CD14-positive monocyte (primary cell): ENCODE data around the gene RFX6. TPM values are rescaled to one million over a fixed set of nuclear protein-coding genes. Genes with fewer than 3 reads are reported as not detected.

Source experiments
- DNase-seq, 3 donors: peaks; one replicate each; pipeline ENCODE4 v3.0.0-alpha.2; 2011 to 2022
- H2AFZ ChIP-seq: 2 replicates; pipeline ENCODE4 v1.6.0; 2012; ENCODE audit warnings: mild to moderate bottlenecking, low read depth, low read length, inconsistent platforms; ENCODE audit not compliant: insufficient read depth, poor library complexity, severe bottlenecking
- H3K27ac ChIP-seq, 2 donors: 1 replicate in 1 of 2; 2 replicates in 1 of 2; pipeline ENCODE4 v1.5.1; 2012 to 2013; ENCODE audit warnings: low read length in 2 of 2, control low read depth in 1 of 2, inconsistent platforms in 1 of 2, low read depth in 1 of 2, mild to moderate bottlenecking in 1 of 2
- H3K27me3 ChIP-seq, 2 donors: one replicate each; pipeline versions ENCODE4 v1.6.0 to v1.6.1; 2011 to 2013; ENCODE audit warnings: low read length in 2 of 2; ENCODE audit not compliant: control insufficient read depth in 2 of 2, insufficient read depth in 2 of 2
- H3K36me3 ChIP-seq, 2 donors: replicated peaks in 1 of 2; 1 replicate in 1 of 2; 2 replicates in 1 of 2; pipeline versions ENCODE4 v1.5.1 to v1.6.1; 2012 to 2013; ENCODE audit warnings: low read length in 2 of 2, control low read depth in 1 of 2, inconsistent platforms in 1 of 2, mild to moderate bottlenecking in 1 of 2; ENCODE audit not compliant: insufficient read depth in 2 of 2, control insufficient read depth in 1 of 2
- H3K4me1 ChIP-seq, 2 donors: 1 replicate in 1 of 2; 2 replicates in 1 of 2; pipeline versions ENCODE4 v1.5.1 to v1.6.1; 2012 to 2013; ENCODE audit warnings: low read length in 2 of 2, control low read depth in 1 of 2, inconsistent platforms in 1 of 2, mild to moderate bottlenecking in 1 of 2, moderate library complexity in 1 of 2; ENCODE audit not compliant: insufficient read depth in 2 of 2, control insufficient read depth in 1 of 2
- H3K4me2 ChIP-seq: replicated peaks from 2 replicates; pipeline ENCODE3; 2012; ENCODE audit warnings: low read length, moderate library complexity, mild to moderate bottlenecking; ENCODE audit not compliant: poor library complexity, severe bottlenecking; ENCODE audit errors: extremely low read depth
- H3K4me3 ChIP-seq, 3 experiments: fragments of 200-600 bp in 1 of 3; sonication (generic) in 1 of 3; replicated peaks in 1 of 3; 1 replicate in 2 of 3; 2 replicates in 1 of 3; pipeline ENCODE4 v1.5.1; 2011 to 2013; ENCODE audit warnings: low read length in 3 of 3, mild to moderate bottlenecking in 3 of 3, control low read depth in 2 of 3, low read depth in 2 of 3, inconsistent platforms in 1 of 3, moderate library complexity in 1 of 3
- H3K79me2 ChIP-seq: 2 replicates; pipeline ENCODE4 v1.6.0; 2012; ENCODE audit warnings: mild to moderate bottlenecking, control low read depth, inconsistent platforms, low read length, moderate library complexity; ENCODE audit not compliant: insufficient read depth
- H3K9ac ChIP-seq: 2 replicates; pipeline ENCODE4 v1.6.0; 2017; ENCODE audit warnings: low read length, mild to moderate bottlenecking; ENCODE audit not compliant: insufficient read depth, poor library complexity, severe bottlenecking
- H3K9me3 ChIP-seq, 2 donors: replicated peaks in 1 of 2; 1 replicate in 1 of 2; 2 replicates in 1 of 2; pipeline versions ENCODE4 v1.5.1 to v1.6.1; 2012 to 2013; ENCODE audit warnings: low read length in 2 of 2, control low read depth in 1 of 2; ENCODE audit not compliant: control insufficient read depth in 1 of 2, insufficient read depth in 1 of 2
- H4K20me1 ChIP-seq: 2 replicates; pipeline ENCODE4 v1.6.0; 2012; ENCODE audit warnings: mild to moderate bottlenecking, low read length, control low read depth, moderate library complexity; ENCODE audit not compliant: insufficient read depth
- H3K27ac Mint-ChIP-seq, 7 donors: one replicate each; pipeline ENCODE4 v1.8.0; 2020; ENCODE audit warnings: mild to moderate bottlenecking in 7 of 7, mixed read lengths in 7 of 7, moderate library complexity in 6 of 7, inconsistent platforms in 2 of 7
- H3K27me3 Mint-ChIP-seq, 3 donors: one replicate each; pipeline ENCODE4 v1.8.0; 2021 to 2022; ENCODE audit warnings: low read depth in 3 of 3, mild to moderate bottlenecking in 3 of 3, mixed read lengths in 3 of 3, moderate library complexity in 3 of 3, inconsistent platforms in 1 of 3
- H3K36me3 Mint-ChIP-seq, 2 donors: one replicate each; pipeline ENCODE4 v1.8.0; 2020; ENCODE audit warnings: mixed read lengths in 2 of 2, inconsistent platforms in 1 of 2, mild to moderate bottlenecking in 1 of 2
- H3K4me1 Mint-ChIP-seq: one replicate; pipeline ENCODE4 v1.8.0; 2020; ENCODE audit warnings: mild to moderate bottlenecking, mixed read lengths
- H3K4me3 Mint-ChIP-seq, 2 donors: one replicate each; pipeline ENCODE4 v1.8.0; 2020; ENCODE audit warnings: mild to moderate bottlenecking in 2 of 2, mixed read lengths in 2 of 2, moderate library complexity in 1 of 2
- H3K9me3 Mint-ChIP-seq, 7 donors: one replicate each; pipeline ENCODE4 v1.8.0; 2020 to 2022; ENCODE audit warnings: mixed read lengths in 7 of 7, mild to moderate bottlenecking in 6 of 7, moderate library complexity in 6 of 7, inconsistent platforms in 2 of 7
- intact Hi-C, 2 donors: fragments of 100-400 bp; cut with micrococcal nuclease; formaldehyde crosslinking; loops; one replicate each; pipeline versions ENCODE4 v1.15.0 to v1.15.1; 2023
- polyA plus RNA-seq, 3 donors: library from polyadenylated mRNA; depleted of rRNA in 1 of 3; unstranded in 2 of 3; stranded (reverse) in 1 of 3; fragments of 300-500 nt in 2 of 3; fragments of >200 nt in 1 of 3; fragmentation: Illumina TruSeq in 2 of 3; gene quantifications; 1 replicate in 2 of 3; 2 replicates in 1 of 3; pipeline ENCODE4 v1.2.3, GENCODE V29; 2012 to 2021
- TF ChIP-seq, protein P1 (sequence below): fragments of 200-600 bp; IDR thresholded peaks from one replicate; pipeline ENCODE4 v1.8.0; 2022; ENCODE audit warnings: antibody characterized with exemption, mild to moderate bottlenecking

Gene RFX6
- polyA plus RNA-seq, 3 donors: not detected

DNA sequence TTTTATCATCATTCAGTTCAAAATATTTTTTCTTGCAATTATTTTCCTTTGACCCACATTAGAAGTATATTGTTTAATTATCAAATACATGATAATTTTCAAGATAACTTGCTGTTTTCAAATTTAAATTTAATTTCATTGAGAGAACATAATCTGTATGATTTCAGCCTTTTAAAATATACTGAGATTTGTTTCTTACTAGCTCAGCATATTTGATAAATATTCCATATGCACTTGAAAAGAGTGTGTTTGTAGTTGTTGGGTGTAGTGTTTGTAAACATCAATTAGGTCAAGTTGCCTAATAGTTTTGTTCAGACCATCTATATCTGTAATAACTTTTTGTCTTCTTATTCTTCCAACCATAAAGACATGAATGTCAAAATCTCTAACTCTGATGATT, 19.0 kb upstream of the RFX6 start:
- Mint-ChIP-seq H3K4me3 (no peak overlapping the region), H3K27ac (no peak overlapping the region), H3K27me3 (peaks cover 0 to 3% (median 0%) of the 10 kb centered on the region in 3 donors), H3K36me3 (no peaks in the 10 kb centered on the region), H3K9me3 (peaks cover 7 to 18% (median 10%) of the 10 kb centered on the region in 7 donors), H3K4me1 (no peaks in the 10 kb centered on the region)
- intact Hi-C loops: no loop called here
- Histone ChIP-seq H3K4me3 (no peak overlapping the region), H2AFZ (no peak overlapping the region), H3K36me3 (no peaks in the 10 kb centered on the region), H3K79me2 (no peaks in the 10 kb centered on the region), H3K9ac (no peak overlapping the region), H3K4me1 (no peaks in the 10 kb centered on the region), H3K27me3 (no peaks in the 10 kb centered on the region), H3K27ac (no peak overlapping the region), H3K4me2 (no peak overlapping the region), H3K9me3 (no peaks in the 10 kb centered on the region), H4K20me1 (no peaks in the 10 kb centered on the region)
- DNase-seq: no peak
- TF ChIP-seq, protein P1, sequence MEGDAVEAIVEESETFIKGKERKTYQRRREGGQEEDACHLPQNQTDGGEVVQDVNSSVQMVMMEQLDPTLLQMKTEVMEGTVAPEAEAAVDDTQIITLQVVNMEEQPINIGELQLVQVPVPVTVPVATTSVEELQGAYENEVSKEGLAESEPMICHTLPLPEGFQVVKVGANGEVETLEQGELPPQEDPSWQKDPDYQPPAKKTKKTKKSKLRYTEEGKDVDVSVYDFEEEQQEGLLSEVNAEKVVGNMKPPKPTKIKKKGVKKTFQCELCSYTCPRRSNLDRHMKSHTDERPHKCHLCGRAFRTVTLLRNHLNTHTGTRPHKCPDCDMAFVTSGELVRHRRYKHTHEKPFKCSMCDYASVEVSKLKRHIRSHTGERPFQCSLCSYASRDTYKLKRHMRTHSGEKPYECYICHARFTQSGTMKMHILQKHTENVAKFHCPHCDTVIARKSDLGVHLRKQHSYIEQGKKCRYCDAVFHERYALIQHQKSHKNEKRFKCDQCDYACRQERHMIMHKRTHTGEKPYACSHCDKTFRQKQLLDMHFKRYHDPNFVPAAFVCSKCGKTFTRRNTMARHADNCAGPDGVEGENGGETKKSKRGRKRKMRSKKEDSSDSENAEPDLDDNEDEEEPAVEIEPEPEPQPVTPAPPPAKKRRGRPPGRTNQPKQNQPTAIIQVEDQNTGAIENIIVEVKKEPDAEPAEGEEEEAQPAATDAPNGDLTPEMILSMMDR: no peak

DNA sequence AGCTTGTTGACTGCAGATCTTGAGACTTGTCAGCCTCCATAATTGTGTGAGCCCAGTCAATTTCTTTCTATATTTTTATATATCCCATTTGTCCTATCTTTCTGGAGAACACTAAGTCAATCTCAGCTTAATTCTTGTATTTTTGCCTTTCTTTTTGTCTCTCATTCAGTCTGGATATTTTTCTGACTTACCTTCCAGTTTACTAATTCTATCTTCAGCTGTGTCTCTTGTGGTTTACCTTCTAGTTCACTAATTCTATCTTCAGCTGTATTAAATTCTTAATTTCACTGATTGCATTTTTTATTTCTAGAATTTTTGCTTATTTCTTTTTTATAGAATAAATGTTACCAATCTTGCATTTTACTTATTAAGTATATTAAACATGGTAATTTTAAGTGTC, 17.8 kb upstream of the RFX6 start:
- Histone ChIP-seq H3K27me3 (no peaks in the 10 kb centered on the region), H4K20me1 (no peaks in the 10 kb centered on the region), H3K4me2 (no peak overlapping the region), H3K9me3 (no peaks in the 10 kb centered on the region), H3K27ac (no peak overlapping the region), H3K36me3 (no peaks in the 10 kb centered on the region), H2AFZ (no peak overlapping the region), H3K4me3 (no peak overlapping the region), H3K79me2 (no peaks in the 10 kb centered on the region), H3K4me1 (no peaks in the 10 kb centered on the region), H3K9ac (no peak overlapping the region)
- H3K9me3 Mint-ChIP-seq: peaks cover 4 to 13% (median 10%) of the 10 kb centered on the region in 7 donors
- H3K27me3 Mint-ChIP-seq: peaks cover 0 to 3% (median 0%) of the 10 kb centered on the region in 3 donors
- H3K27ac Mint-ChIP-seq: no peak overlapping the region
- no peak for DNase-seq
- H3K4me3 Mint-ChIP-seq: no peak overlapping the region
- H3K4me1 Mint-ChIP-seq: no peaks in the 10 kb centered on the region
- no peaks in the 10 kb centered on the region for H3K36me3 Mint-ChIP-seq
- TF ChIP-seq, protein P1: no peak
- intact Hi-C loops: no loop called here
